ENCODE results near the gene FAM162B.
A peak's percentile ranks its signal among the peaks of the same experiment; 100 is the strongest.

Gene FAM162B

DNA sequence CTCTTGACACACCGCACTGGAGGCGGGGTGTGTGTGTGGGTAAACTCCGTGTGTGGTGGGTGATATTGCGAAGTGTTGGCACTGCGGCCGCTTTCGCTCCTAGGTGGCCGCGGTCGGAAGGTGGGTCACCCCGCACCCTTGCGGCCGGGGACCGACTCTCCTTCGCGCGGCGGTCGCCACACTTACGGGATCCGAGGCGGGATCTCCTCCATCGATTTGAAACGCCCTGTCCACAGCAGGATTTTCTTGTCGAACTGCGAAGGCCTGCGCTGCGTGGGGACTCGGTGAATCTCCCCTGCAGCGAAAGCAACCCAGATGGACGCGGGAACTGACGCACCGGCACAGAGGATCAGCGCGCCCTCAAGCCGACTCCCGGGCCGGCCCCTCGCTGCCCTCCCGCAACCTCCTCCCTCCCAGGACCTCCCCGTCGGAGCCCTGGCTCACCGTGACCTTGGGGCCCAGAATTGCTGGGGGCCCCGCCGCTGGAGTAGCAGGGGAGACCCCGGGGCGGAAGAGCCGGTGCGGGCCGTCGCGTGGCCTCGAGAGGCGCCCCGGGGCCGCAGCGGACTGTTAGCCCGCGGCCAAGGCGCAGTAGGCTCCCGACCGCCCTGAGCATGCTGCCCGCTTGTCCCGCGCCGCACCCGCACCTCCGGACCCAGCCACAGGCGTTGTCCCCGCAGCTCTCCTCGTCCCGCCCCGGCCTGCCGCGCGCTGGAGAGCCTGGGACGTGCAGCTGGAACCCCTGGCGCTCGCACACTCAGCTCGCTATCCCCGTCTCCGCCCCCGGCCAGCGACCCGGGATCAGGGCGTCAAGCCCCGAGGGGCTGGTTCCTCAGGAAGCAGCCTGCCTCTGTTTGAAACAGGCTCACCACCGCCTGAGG is at the start of gene FAM162B:
TSS of gene FAM162B (minus strand) at position 759 of the 881 bp plus-strand sequence. CDS start at position 616, 143 bp downstream.
- H3K4me3 ChIP-seq (ENCODE audit: low read length): peak within 1 kb of the TSS; percentile 36; the same call in 1 of the 2 replicates
- no peak for TF ChIP-seq ZNF274 (IDR thresholded peaks at IDR 0.05; ENCODE audit: low read depth, low read length)

DNA sequence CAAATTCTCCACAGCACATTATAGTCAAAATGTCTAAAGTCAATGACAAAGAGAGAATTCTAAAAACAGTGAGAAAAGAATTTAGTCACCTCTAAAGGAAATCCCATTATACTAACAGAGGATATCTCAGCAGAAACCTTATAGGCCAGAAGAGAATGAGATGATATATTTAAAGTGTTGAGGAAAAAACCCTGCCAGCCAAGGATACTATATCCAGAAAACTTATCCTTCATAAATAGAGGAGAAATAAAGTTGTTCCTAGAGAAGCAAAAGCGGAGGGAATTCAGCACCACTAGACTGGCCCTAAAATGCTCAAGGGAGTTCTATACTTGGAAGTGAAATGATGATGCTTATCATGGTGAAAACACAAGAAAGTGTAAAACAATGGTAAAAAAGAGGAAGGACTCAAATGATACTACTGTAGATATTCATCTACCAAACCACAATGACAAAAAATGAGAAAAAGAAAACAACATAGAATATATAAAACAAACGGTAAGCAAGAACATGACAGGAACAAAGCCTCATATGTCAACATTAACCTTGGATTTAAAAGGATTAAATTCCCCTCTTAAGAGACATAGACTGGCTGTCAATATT is 46.6 kb upstream of the FAM162B start:
- TF ChIP-seq ZNF274 (IDR thresholded peaks at IDR 0.05; ENCODE audit: low read depth, low read length): no peak
- H3K4me3 ChIP-seq (ENCODE audit: low read length): no peak overlapping the region

DNA sequence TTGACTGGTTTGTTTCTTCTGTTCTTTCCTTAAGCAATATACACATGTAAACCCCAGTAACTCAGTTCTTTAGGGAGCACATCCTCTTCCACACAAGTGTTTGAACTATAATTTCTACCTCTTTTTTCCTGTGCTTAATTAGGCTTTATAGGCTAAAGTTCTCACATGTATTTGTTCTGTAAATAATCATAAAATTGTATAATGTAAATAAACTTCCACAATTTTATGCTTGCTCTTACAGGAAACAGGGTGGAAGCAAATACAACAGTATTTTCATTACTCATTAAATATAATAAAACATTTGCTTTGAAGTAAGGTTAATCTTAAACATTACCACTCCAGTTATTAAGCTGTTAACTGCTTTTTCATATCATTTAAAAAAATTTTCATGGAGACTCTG is 36.5 kb upstream of the FAM162B start:
- no peak overlapping the region for H3K4me3 ChIP-seq (ENCODE audit: low read length)
- TF ChIP-seq ZNF274 (IDR thresholded peaks at IDR 0.05; ENCODE audit: low read depth, low read length): no peak

DNA sequence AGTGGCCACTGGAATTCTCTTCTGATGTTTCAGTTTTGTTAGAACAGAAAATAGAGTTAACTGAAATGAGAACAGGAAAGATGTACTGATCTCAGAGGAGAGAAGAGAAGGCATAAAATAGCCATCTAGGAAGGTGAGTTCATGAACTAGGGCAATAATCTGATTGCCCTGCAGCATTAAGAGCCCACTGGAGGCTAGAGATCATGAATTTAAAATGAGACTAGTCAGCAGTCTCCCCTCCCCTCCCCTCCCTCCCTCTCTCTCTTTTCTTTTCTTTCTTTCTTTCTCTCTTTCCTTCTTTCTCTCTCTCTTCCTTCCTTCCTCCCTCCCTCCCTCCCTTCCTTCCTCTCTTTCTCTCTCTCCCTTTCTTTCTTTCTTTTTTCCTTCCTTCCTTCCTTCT is 34.4 kb upstream of the FAM162B start:
- no peak for TF ChIP-seq ZNF274 (IDR thresholded peaks at IDR 0.05; ENCODE audit: low read depth, low read length)

DNA sequence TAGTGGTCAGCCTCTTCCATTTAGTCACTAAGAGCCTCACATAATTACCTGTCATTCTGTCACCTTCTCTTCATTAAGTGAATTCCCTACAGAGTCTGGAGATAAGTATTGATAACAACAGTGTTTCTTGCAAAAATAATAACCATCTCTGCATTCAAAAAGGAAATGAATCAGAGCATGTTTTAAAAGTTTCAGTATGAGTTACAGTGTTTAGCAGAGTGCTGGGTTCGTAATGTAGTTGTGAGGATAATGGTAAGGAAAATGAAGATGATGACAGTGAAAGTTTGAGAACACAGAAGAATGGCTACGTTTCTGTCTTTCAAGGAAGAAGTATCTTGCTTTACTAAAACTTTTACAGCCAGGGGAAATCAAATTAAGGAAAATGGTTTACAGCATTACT is 32.1 kb upstream of the FAM162B start:
- no peak for TF ChIP-seq ZNF274 (IDR thresholded peaks at IDR 0.05; ENCODE audit: low read depth, low read length)
- H3K4me3 ChIP-seq (ENCODE audit: low read length): no peak overlapping the region

More for the DNA sequence above, 34.4 kb upstream of the FAM162B start:
- H3K4me3 ChIP-seq (ENCODE audit: low read length): no peak overlapping the region

DNA sequence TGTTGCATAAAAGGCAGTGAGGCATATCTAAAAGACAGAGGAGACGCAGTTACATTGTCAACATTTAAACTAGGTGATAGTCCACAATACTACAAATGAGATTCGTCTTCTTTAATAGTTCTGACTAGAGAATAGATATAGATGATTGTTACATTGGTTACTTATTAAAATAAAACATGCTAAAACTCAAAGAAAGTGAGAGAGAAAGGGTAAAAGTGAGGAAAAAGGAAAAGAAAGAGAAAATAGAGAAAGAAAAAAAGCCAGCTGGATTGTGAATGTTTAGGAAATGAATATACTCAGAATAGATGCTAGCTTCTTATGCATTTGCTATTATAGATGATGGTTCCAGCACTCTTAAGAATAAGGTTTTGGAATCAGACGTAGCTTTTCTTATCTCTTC is 27.7 kb upstream of the FAM162B start:
- H3K4me3 ChIP-seq (ENCODE audit: low read length): no peak overlapping the region
- TF ChIP-seq ZNF274 (IDR thresholded peaks at IDR 0.05; ENCODE audit: low read depth, low read length): no peak

DNA sequence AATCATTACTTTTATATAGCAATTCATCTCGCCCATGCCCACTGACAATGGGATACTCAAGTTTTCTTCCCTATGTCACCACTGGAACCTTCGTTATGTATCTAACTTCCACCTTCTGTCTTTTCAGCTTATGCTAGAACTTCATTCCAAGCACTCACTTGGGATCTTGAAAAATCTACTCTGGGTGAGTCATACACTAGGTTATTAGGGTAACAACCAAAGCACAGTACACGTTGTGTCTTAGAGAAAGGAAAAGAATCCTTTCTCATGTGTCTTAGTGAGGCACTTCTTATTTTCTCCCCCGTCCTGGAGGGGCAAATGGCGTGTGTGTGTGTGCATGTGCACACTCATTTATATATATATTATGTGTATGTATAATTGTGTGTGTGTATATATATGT is 18.3 kb upstream of the FAM162B start:
- H3K4me3 ChIP-seq (ENCODE audit: low read length): no peak overlapping the region

DNA sequence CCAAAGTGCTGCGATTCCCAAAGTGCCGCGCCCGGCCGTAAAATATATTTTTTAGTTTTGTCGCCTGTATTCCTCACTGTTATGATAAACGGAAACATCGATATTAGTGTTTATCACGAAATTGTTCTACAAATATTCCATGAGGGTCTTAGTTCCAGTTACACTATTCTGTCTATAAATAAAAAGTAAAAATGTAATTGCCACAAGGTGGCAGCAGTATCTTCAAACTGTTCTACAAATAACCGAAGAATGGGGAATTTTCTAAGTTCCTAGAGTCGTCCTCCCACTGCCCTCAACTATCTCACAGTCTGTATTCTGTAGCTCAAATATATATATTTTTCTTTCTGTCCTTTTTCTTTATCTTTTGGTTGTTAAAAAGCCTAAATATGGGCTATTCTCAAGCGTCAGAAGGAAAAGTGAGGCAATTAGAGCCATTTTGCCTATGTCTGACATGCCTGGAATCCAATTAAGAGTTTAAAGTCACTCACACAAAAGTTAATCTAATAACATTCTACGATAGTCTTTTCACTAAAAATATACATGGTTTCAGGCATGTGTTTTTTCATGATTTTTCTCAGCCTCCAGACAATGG is 14.2 kb upstream of the FAM162B start:
- no peak overlapping the region for H3K4me3 ChIP-seq (ENCODE audit: low read length)
- no peak for TF ChIP-seq ZNF274 (IDR thresholded peaks at IDR 0.05; ENCODE audit: low read depth, low read length)

More for the DNA sequence above, 18.3 kb upstream of the FAM162B start:
- no peak for TF ChIP-seq ZNF274 (IDR thresholded peaks at IDR 0.05; ENCODE audit: low read depth, low read length)

DNA sequence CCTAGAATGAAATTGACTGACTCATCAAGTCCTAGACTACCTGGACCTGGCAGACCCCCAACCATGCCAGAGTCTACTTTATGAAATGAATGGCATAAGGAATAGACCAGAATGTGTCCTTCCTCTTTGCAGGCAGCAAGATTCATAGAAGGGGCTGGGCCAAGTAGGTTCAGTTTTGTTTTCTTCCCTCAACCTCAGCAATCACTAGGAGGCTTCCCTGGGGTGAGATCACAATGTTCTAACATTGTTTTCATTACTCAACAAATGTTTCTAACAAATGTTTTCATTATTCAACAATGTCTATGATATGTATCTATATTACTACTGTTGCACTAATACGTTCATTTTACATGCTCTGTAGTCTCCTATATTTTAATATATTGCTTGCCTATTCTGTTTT is 8.4 kb upstream of the FAM162B start:
- no peak for TF ChIP-seq ZNF274 (IDR thresholded peaks at IDR 0.05; ENCODE audit: low read depth, low read length)
- no peak overlapping the region for H3K4me3 ChIP-seq (ENCODE audit: low read length)

DNA sequence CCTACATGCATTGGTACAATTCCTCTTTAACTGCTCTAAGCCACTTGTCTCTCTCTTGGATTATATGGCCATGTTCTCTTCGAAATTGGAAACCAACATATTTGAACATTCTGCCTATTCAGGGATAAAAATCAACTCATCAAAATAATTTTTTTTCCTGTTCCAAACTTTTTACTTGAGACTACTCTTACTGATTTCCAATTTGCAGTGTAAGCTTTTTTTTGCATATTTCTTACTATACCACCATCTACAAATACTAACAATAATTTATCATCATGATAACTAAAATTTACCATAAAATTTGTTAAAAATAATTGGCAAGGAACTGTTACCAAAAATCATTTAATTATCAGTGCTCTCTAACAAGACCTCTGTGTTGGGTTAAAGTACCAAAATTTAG is 6.9 kb upstream of the FAM162B start:
- TF ChIP-seq ZNF274 (IDR thresholded peaks at IDR 0.05; ENCODE audit: low read depth, low read length): no peak
- H3K4me3 ChIP-seq (ENCODE audit: low read length): no peak overlapping the region

DNA sequence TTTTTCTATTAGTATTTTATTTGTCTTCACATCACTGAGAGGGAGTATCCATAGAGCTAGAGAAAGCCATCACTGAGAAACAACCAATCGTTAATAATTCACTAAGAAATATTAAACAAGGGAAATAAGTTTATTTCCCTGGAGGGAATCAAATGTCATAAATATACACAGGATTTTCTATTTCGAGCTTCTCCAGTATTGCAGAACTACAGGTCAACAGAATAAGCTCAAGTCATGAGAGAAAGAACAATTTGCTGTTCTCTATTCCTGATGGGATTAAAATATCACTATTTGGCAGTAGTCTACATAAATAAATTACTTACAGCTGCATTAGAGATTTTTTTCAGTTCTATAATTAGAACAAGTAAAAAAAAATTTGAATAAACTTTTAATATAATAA is 2.2 kb upstream of the FAM162B start:
- no peak for TF ChIP-seq ZNF274 (IDR thresholded peaks at IDR 0.05; ENCODE audit: low read depth, low read length)
- no peak overlapping the region for H3K4me3 ChIP-seq (ENCODE audit: low read length)

DNA sequence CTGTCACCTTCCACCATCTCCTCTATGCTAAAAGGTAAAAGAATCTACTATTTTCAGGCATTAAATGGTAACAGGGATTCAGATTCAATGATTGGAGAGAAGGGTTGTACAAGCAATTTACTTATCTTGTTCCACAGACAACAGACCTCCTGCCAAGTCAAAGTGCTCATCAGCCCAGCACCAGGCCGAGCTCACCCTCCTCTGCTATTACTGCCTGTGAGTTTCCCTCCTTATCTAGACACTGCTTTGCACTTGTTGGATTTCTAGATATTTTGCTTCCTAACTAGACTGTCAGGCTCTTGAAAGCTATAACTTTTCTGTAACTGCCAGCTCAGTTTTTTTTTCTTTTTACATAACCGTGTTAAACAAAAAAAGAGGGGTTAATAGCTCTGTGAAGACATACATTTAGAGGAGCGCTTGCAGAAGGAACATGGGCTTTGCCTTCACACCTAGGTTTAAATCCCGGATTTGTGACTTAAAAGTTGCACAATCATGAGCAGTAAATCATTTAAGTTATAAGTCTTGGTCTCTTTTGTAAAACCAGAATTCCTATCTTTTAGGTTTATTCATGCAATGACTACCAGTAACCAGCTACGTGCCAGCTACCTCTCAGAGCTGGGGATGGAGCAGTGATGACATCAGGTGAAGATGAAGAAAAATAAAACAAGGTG is 1.1 kb upstream of the FAM162B start:
- no peak for TF ChIP-seq ZNF274 (IDR thresholded peaks at IDR 0.05; ENCODE audit: low read depth, low read length)
- no peak overlapping the region for H3K4me3 ChIP-seq (ENCODE audit: low read length)

DNA sequence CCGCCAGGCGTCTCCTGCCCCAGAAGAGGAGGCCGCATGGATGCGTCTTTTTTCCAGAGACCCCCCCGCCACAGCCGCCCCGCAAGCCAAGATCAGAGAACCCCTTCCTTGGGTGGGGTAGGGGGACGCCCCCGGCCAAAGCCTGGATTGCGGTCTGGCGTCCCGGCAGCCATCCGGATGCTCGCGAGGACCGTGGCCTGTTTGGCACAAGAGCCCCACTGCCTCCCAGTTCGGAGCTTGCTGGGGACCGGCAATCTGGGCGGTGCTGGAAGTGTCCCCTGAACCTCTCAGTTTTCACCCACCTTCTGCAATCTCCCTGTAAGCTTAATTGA is 924 bp downstream of the FAM162B start:
- no peak for TF ChIP-seq ZNF274 (IDR thresholded peaks at IDR 0.05; ENCODE audit: low read depth, low read length)
- peak overlapping the region; percentile 36; the same call in 1 of the 2 replicates for H3K4me3 ChIP-seq (ENCODE audit: low read length)

DNA sequence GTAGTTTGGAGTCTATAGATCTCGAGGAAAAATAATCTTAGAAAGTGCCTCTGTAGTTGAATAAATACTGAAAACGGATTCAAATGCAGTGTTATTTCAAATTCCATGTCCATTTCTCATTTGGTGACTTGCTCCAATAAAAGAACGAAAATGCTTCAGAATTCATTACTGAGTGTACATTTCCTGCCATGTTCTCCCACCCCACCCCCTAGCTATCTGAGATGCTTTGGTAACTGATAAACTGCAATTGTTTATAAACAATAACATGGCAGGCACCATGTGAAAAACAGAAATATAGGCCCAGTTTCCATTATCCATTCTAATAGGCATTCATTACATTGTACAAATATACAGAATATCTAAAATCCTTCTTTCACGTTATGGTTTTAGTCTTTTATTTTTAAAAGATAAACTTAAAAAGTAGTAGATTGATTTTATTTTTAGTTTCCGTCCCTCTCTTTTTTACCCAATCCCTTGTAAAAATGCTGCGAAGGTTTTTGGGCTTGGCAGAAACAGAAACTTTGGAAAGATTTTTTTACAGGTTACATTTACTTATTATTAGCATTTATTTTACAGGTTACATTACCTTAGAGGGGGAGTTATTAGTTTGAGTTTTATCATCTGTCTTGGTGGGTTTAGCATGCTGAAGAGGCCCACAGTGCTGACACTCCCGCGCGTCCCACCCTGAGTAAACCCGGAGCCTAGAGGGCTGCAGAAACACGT is 1.5 kb downstream of the FAM162B start:
- H3K4me3 ChIP-seq (ENCODE audit: low read length): no peak overlapping the region
- TF ChIP-seq ZNF274 (IDR thresholded peaks at IDR 0.05; ENCODE audit: low read depth, low read length): no peak
